Fibroblast of villous mesenchyme (primary cell): ENCODE results near the gene FLAD1. TPM values are rescaled to one million over a fixed set of nuclear protein-coding genes. Genes with fewer than 3 reads are reported as not detected.

Source experiments
- DNase-seq: peaks from one replicate; pipeline ENCODE4 v3.0.0-alpha.2; 2010; ENCODE audit warnings: low read depth
- H3K4me3 ChIP-seq: 2 replicates; pipeline ENCODE4 v1.5.1; 2011; ENCODE audit warnings: low read depth, mild to moderate bottlenecking, low read length
- total RNA-seq: library from RNA; depleted of rRNA; stranded (reverse); fragments of >200 nt; gene quantifications from 2 replicates; pipeline ENCODE4 v1.2.3, GENCODE V29; 2012
- TF ChIP-seq, protein P1 (sequence below): IDR thresholded peaks from 2 replicates; pipeline ENCODE4 v1.5.1; 2012; ENCODE audit warnings: low read depth, mild to moderate bottlenecking, low read length; ENCODE audit not compliant: insufficient read depth

Gene FLAD1
- total RNA-seq, 1 donor, result 22.9 TPM

GRCh38 chr1:154945160-154945961 is 37.8 kb upstream of the FLAD1 start:
- DNase-seq, result no peak
- H3K4me3 ChIP-seq, result no peak overlapping the region
- TF ChIP-seq, protein P1, sequence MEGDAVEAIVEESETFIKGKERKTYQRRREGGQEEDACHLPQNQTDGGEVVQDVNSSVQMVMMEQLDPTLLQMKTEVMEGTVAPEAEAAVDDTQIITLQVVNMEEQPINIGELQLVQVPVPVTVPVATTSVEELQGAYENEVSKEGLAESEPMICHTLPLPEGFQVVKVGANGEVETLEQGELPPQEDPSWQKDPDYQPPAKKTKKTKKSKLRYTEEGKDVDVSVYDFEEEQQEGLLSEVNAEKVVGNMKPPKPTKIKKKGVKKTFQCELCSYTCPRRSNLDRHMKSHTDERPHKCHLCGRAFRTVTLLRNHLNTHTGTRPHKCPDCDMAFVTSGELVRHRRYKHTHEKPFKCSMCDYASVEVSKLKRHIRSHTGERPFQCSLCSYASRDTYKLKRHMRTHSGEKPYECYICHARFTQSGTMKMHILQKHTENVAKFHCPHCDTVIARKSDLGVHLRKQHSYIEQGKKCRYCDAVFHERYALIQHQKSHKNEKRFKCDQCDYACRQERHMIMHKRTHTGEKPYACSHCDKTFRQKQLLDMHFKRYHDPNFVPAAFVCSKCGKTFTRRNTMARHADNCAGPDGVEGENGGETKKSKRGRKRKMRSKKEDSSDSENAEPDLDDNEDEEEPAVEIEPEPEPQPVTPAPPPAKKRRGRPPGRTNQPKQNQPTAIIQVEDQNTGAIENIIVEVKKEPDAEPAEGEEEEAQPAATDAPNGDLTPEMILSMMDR, result no peak

GRCh38 chr1:154945962-154946850 is 36.9 kb upstream of the FLAD1 start:
- no peak for DNase-seq
- TF ChIP-seq, protein P1, result no peak
- no peak overlapping the region for H3K4me3 ChIP-seq

DNA sequence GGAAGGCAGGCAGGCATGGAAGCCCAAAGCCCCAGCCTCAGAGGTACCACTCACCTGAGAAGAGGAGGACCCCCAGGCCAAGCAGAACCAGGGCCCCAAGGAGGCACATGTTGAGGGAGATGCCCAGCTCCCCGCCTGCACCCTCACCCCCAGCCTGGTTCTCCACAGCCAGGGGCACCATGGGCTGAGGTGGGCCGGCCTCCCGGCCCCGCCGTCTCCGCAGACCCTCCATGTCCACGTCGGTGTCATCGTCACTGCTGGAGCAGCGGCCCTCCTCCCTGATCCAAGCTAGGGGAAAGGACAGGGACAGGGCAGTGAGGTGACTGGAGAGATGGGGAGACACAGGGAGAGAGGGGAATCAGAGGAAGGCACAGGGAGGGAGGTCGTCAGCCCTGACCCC is 35.1 kb upstream of the FLAD1 start:
- DNase-seq, result no peak
- no peak overlapping the region for H3K4me3 ChIP-seq
- TF ChIP-seq, protein P1, result no peak

GRCh38 chr1:154951901-154952657 is 31.1 kb upstream of the FLAD1 start:
- DNase-seq, result no peak
- no peak overlapping the region for H3K4me3 ChIP-seq
- TF ChIP-seq, protein P1, result no peak

DNA sequence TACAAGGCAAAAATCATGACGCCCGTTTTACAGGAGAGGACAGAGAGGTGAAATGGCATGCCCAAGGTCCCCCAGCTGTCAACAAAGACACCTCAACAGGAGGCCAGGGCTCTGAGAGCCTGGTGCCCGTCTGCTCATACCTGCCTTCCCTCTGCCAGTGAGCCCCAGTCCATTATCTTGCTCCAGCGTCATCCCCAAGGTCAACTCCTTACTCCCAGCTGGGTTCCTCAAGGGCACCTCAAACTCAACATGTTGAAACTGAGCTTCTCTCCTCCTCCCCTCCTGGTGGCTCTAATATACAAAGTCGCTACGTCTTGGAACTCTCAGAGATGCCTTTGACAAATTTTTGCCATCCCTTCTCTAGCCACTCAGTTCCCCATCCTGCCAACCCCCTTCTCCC is 30.5 kb upstream of the FLAD1 start:
- H3K4me3 ChIP-seq, result no peak overlapping the region
- TF ChIP-seq, protein P1, result no peak

GRCh38 chr1:154953611-154954038 is 29.5 kb upstream of the FLAD1 start:
- no peak overlapping the region for H3K4me3 ChIP-seq
- TF ChIP-seq, protein P1, result no peak
- no peak for DNase-seq

More for the DNA sequence above, 30.5 kb upstream of the FLAD1 start:
- no peak for DNase-seq
